NCI-H774 (cell line): ENCODE data around the gene TJP2.

Source experiments
- DNase-seq: peaks from one replicate; lab custom pipeline; 2025; lab: John Stamatoyannopoulos, UW

Gene TJP2

GRCh38 chr9:69191231-69191630, 17.2 kb downstream of the TJP2 start:
- DNase-seq: no peak

GRCh38 chr9:69192214-69192613, 18.1 kb downstream of the TJP2 start:
- no peak for DNase-seq

GRCh38 chr9:69193685-69194032, 19.6 kb downstream of the TJP2 start:
- DNase-seq: no peak

GRCh38 chr9:69194702-69195418, 20.8 kb downstream of the TJP2 start:
- DNase-seq: no peak

GRCh38 chr9:69195668-69196067, 21.6 kb downstream of the TJP2 start:
- no peak for DNase-seq

GRCh38 chr9:69197687-69198086, 23.6 kb downstream of the TJP2 start:
- no peak for DNase-seq

- peak; percentile 7 for DNase-seq
Measured at GRCh38 chr9:69198521-69199220, 24.6 kb downstream of the TJP2 start.

GRCh38 chr9:69199769-69200470, 25.8 kb downstream of the TJP2 start:
- no peak for DNase-seq

- DNase-seq: no peak
Measured at GRCh38 chr9:69202556-69202955, 28.5 kb downstream of the TJP2 start.

GRCh38 chr9:69204326-69204725, 30.2 kb downstream of the TJP2 start:
- no peak for DNase-seq

- DNase-seq: no peak
Measured at GRCh38 chr9:69204849-69205248, 30.8 kb downstream of the TJP2 start.

- no peak for DNase-seq
Measured at GRCh38 chr9:69206047-69206446, 32.0 kb downstream of the TJP2 start.

GRCh38 chr9:69207503-69207902, 33.4 kb downstream of the TJP2 start:
- DNase-seq: no peak

- DNase-seq: no peak
Measured at GRCh38 chr9:69211424-69212036, 37.5 kb downstream of the TJP2 start.

GRCh38 chr9:69213647-69214046, 39.6 kb downstream of the TJP2 start:
- no peak for DNase-seq

- no peak for DNase-seq
Measured at GRCh38 chr9:69214939-69215338, 40.9 kb downstream of the TJP2 start.

- DNase-seq: no peak
Measured at GRCh38 chr9:69215774-69216485, 41.9 kb downstream of the TJP2 start.

GRCh38 chr9:69218166-69218565, 44.1 kb downstream of the TJP2 start:
- peak; percentile 54 for DNase-seq

- no peak for DNase-seq
Measured at GRCh38 chr9:69221036-69221435, 47.0 kb downstream of the TJP2 start.

- no peak for DNase-seq
Measured at GRCh38 chr9:69222970-69223369, 48.9 kb downstream of the TJP2 start.

GRCh38 chr9:69223605-69224004, 49.5 kb downstream of the TJP2 start:
- peak; percentile 1 for DNase-seq

- no peak for DNase-seq
Measured at GRCh38 chr9:69229367-69229766, 55.3 kb downstream of the TJP2 start.
